ENCODE data around the gene ASIC3. TPM values are rescaled to one million over a fixed set of nuclear protein-coding genes. Genes with fewer than 3 reads are reported as not detected.
A peak's percentile ranks its signal among the peaks of the same experiment; 100 is the strongest.

Gene ASIC3
- 5.1 TPM for polyA plus RNA-seq (2013, experiment 1 of 2)
- 4.6 TPM for polyA plus RNA-seq (2013, experiment 2 of 2)

GRCh38 chr7:151047976-151048815, at the start of gene ASIC3:
Gene ASIC3 (plus strand): TSS chr7:151048531. CDS start chr7:151048886, 355 bp downstream.
- peaks cover 8 to 10% of the 10 kb centered on the region in 2 donors for H3K36me3 ChIP-seq (replicated peaks in 1 of 2; ENCODE audit: control insufficient read depth in 2 of 2, insufficient read depth in 2 of 2, low read length in 2 of 2)
- no CpG with 5 or more reads among the region's 22 CpGs for WGBS, 2 donors (ENCODE audit: extremely low coverage in 2 of 2, insufficient read length in 2 of 2, insufficient replicate concordance in 1 of 2)
- H2AFZ ChIP-seq (ENCODE audit: low read length), result no peak within 1 kb of the TSS
- no peak within 1 kb of the TSS for H2BK120ac ChIP-seq (ENCODE audit: low read depth, low read length)
- H3K27ac ChIP-seq (replicated peaks; ENCODE audit: low read length), result no peak within 1 kb of the TSS
- H3K14ac ChIP-seq (ENCODE audit: low read length), result peak within 1 kb of the TSS; percentile 38
- H4K8ac ChIP-seq (ENCODE audit: low read depth, low read length), result no peak within 1 kb of the TSS
- H3K9me3 ChIP-seq (replicated peaks in 1 of 2; ENCODE audit: control insufficient read depth in 2 of 2, insufficient read depth in 1 of 2, low read depth in 1 of 2, low read length in 2 of 2), result peaks cover 0 to 2% of the 10 kb centered on the region in 2 donors
- H2AK5ac ChIP-seq (ENCODE audit: low read depth, low read length), result no peak within 1 kb of the TSS
- peak within 1 kb of the TSS; percentile 80 for H3K23ac ChIP-seq (ENCODE audit: low read depth, low read length, poor library complexity)
- peaks cover 0 to 2% of the 10 kb centered on the region in 2 donors for H3K4me1 ChIP-seq (ENCODE audit: control insufficient read depth in 2 of 2, insufficient read depth in 1 of 2, low read depth in 1 of 2, low read length in 2 of 2)
- H3K18ac ChIP-seq (ENCODE audit: low read length), result no peak within 1 kb of the TSS
- H2BK12ac ChIP-seq (ENCODE audit: low read length), result no peak within 1 kb of the TSS
- no peak for DNase-seq (ENCODE audit: low spot score)
- H3K4me3 ChIP-seq (ENCODE audit: low read length in 2 of 2), result no peak within 1 kb of the TSS
- no peak within 1 kb of the TSS for H2BK5ac ChIP-seq (ENCODE audit: low read length)
- H2BK15ac ChIP-seq (ENCODE audit: low read length), result no peak within 1 kb of the TSS
- H3K9ac ChIP-seq (ENCODE audit: low read depth, low read length, poor library complexity), result peak within 1 kb of the TSS; percentile 4
- H3K4ac ChIP-seq (ENCODE audit: low read length), result no peak within 1 kb of the TSS
- no peak within 1 kb of the TSS for H3K4me2 ChIP-seq (ENCODE audit: insufficient read depth, low read length, poor library complexity, severe bottlenecking)
- H3K79me1 ChIP-seq (ENCODE audit: low read depth, low read length), result peaks cover 1% of the 10 kb centered on the region
- H3K27me3 ChIP-seq (ENCODE audit: control insufficient read depth in 3 of 3, insufficient read depth in 3 of 3, low read depth in 1 of 3, low read length in 3 of 3), result peaks cover 0 to 28% (median 6%) of the 10 kb centered on the region in 3 experiments
- no peak within 1 kb of the TSS for H4K91ac ChIP-seq (ENCODE audit: low read depth, low read length, poor library complexity)

DNA sequence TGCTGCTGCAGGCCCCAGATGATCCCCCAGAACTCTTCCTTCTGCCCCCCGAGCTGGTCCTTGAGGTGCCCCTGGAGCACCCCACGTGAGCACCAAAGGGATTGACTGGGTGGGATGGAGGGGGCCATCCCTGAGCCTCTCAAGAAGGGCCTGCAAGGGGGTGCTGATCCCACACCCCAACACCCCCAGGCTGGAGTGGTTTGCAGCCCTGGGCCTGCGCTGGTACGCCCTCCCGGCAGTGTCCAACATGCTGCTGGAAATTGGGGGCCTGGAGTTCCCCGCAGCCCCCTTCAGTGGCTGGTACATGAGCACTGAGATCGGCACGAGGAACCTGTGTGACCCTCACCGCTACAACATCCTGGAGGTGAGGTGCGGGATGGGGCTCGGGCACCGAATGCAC, 49.3 kb upstream of the ASIC3 start:
- no peak overlapping the region for H4K8ac ChIP-seq (ENCODE audit: low read depth, low read length)
- no peak overlapping the region for H2AFZ ChIP-seq (ENCODE audit: low read length)
- WGBS, 2 donors (ENCODE audit: extremely low coverage in 2 of 2, insufficient read length in 2 of 2, insufficient replicate concordance in 1 of 2), result no CpG with 5 or more reads among the region's 12 CpGs
- H4K91ac ChIP-seq (ENCODE audit: low read depth, low read length, poor library complexity), result no peak overlapping the region
- no peak overlapping the region for H2BK5ac ChIP-seq (ENCODE audit: low read length)
- H3K9me3 ChIP-seq (replicated peaks in 1 of 2; ENCODE audit: control insufficient read depth in 2 of 2, insufficient read depth in 1 of 2, low read depth in 1 of 2, low read length in 2 of 2), result no peaks in the 10 kb centered on the region
- H3K4ac ChIP-seq (ENCODE audit: low read length), result no peak overlapping the region
- H3K27ac ChIP-seq (replicated peaks; ENCODE audit: low read length), result no peak overlapping the region
- H3K4me3 ChIP-seq (ENCODE audit: low read length in 2 of 2), result no peak overlapping the region
- no peak overlapping the region for H3K9ac ChIP-seq (ENCODE audit: low read depth, low read length, poor library complexity)
- no peaks in the 10 kb centered on the region for H3K79me1 ChIP-seq (ENCODE audit: low read depth, low read length)
- peaks cover 4 to 16% of the 10 kb centered on the region in 2 donors for H3K4me1 ChIP-seq (ENCODE audit: control insufficient read depth in 2 of 2, insufficient read depth in 1 of 2, low read depth in 1 of 2, low read length in 2 of 2)
- no peak overlapping the region for H3K4me2 ChIP-seq (ENCODE audit: insufficient read depth, low read length, poor library complexity, severe bottlenecking)
- no peak for DNase-seq (ENCODE audit: low spot score)
- H2BK120ac ChIP-seq (ENCODE audit: low read depth, low read length), result no peak overlapping the region
- H2AK5ac ChIP-seq (ENCODE audit: low read depth, low read length), result peak overlapping the region; percentile 79
- H2BK15ac ChIP-seq (ENCODE audit: low read length), result peak overlapping the region; percentile 84
- H3K18ac ChIP-seq (ENCODE audit: low read length), result peak overlapping the region; percentile 52
- H2BK12ac ChIP-seq (ENCODE audit: low read length), result no peak overlapping the region
- peaks cover 0 to 11% of the 10 kb centered on the region in 2 donors for H3K36me3 ChIP-seq (replicated peaks in 1 of 2; ENCODE audit: control insufficient read depth in 2 of 2, insufficient read depth in 2 of 2, low read length in 2 of 2)
- H3K23ac ChIP-seq (ENCODE audit: low read depth, low read length, poor library complexity), result peak overlapping the region; percentile 30
- H3K27me3 ChIP-seq (ENCODE audit: control insufficient read depth in 3 of 3, insufficient read depth in 3 of 3, low read depth in 1 of 3, low read length in 3 of 3), result no peaks in the 10 kb centered on the region
- H3K14ac ChIP-seq (ENCODE audit: low read length), result peak overlapping the region; percentile 4

GRCh38 chr7:150999497-151000230, 48.7 kb upstream of the ASIC3 start:
- Histone ChIP-seq H3K4me1 (ENCODE audit: control insufficient read depth in 2 of 2, insufficient read depth in 1 of 2, low read depth in 1 of 2, low read length in 2 of 2) (peaks cover 4 to 13% of the 10 kb centered on the region in 2 donors), H3K79me1 (ENCODE audit: low read depth, low read length) (no peaks in the 10 kb centered on the region), H3K9ac (ENCODE audit: low read depth, low read length, poor library complexity) (no peak overlapping the region), H3K9me3 (replicated peaks in 1 of 2; ENCODE audit: control insufficient read depth in 2 of 2, insufficient read depth in 1 of 2, low read depth in 1 of 2, low read length in 2 of 2) (no peaks in the 10 kb centered on the region), H3K4ac (ENCODE audit: low read length) (no peak overlapping the region), H4K8ac (ENCODE audit: low read depth, low read length) (no peak overlapping the region), H3K18ac (ENCODE audit: low read length) (no peak overlapping the region), H3K27me3 (ENCODE audit: control insufficient read depth in 3 of 3, insufficient read depth in 3 of 3, low read depth in 1 of 3, low read length in 3 of 3) (no peaks in the 10 kb centered on the region), H2BK12ac (ENCODE audit: low read length) (no peak overlapping the region), H2BK5ac (ENCODE audit: low read length) (no peak overlapping the region), H2AFZ (ENCODE audit: low read length) (no peak overlapping the region), H2BK15ac (ENCODE audit: low read length) (peak overlapping the region; percentile 84), H2AK5ac (ENCODE audit: low read depth, low read length) (no peak overlapping the region), H3K27ac (replicated peaks; ENCODE audit: low read length) (no peak overlapping the region), H3K4me2 (ENCODE audit: insufficient read depth, low read length, poor library complexity, severe bottlenecking) (no peak overlapping the region), H3K36me3 (replicated peaks in 1 of 2; ENCODE audit: control insufficient read depth in 2 of 2, insufficient read depth in 2 of 2, low read length in 2 of 2) (peaks cover 0 to 11% of the 10 kb centered on the region in 2 donors), H4K91ac (ENCODE audit: low read depth, low read length, poor library complexity) (no peak overlapping the region), H3K4me3 (ENCODE audit: low read length in 2 of 2) (no peak overlapping the region), H3K23ac (ENCODE audit: low read depth, low read length, poor library complexity) (no peak overlapping the region), H2BK120ac (ENCODE audit: low read depth, low read length) (no peak overlapping the region), H3K14ac (ENCODE audit: low read length) (no peak overlapping the region)
- DNase-seq (ENCODE audit: low spot score), result no peak
- WGBS, 2 donors (ENCODE audit: extremely low coverage in 2 of 2, insufficient read length in 2 of 2, insufficient replicate concordance in 1 of 2), result 100% methylated on average over 4 of the region's 5 CpGs; no CpG with 5 or more reads in 1 of the 2 donors
